ENCODE results near the gene ALPP.

- TF ChIP-seq CTCF (IDR thresholded peaks at IDR 0.05): no peak
- no peak for TF ChIP-seq POLR2A (IDR thresholded peaks at IDR 0.05)
Measured at GRCh38 chr2:232352511-232353091, 25.9 kb upstream of the ALPP start.

Measured in testis (tissue), 2 donors.